A549 (cell line): Measurements from ENCODE around the gene AAGAB.

Source experiments
- CBX8 ChIP-seq: fragments of 200-600 bp; sonication (generic); IDR thresholded peaks from 2 replicates; pipeline ENCODE4 v1.6.1; 2016
- CTCF ChIP-seq: fragments of >200 bp; sonication (Bioruptor Twin); formaldehyde crosslinking; IDR thresholded peaks from 3 replicates; pipeline ENCODE4 v1.5.1; 2016
- EP300 ChIP-seq, 2 experiments: fragments of >200 bp; sonication (Bioruptor Twin); formaldehyde crosslinking; IDR thresholded peaks; 2 replicates in 1 of 2; 3 replicates in 1 of 2; pipeline ENCODE4 v1.6.1; 2016 to 2017
- HEYL ChIP-seq: fragments of 250-450 bp; sonication (Bioruptor Pico); IDR thresholded peaks from 2 replicates; pipeline ENCODE4 v1.8.0; 2021; ENCODE audit warnings: mild to moderate bottlenecking, moderate library complexity
- JUN ChIP-seq, 2 experiments: fragments of >200 bp; sonication (Bioruptor Twin); formaldehyde crosslinking; IDR thresholded peaks; 2 replicates in 1 of 2; 3 replicates in 1 of 2; pipeline ENCODE4 v1.6.1; 2016 to 2017
- MAX ChIP-seq: IDR thresholded peaks from 2 replicates; pipeline ENCODE4 v1.6.1; 2012
- NR3C1 ChIP-seq: fragments of >200 bp; sonication (Bioruptor Twin); formaldehyde crosslinking; IDR thresholded peaks from 3 replicates; pipeline ENCODE4 v1.6.1; 2017
- PBX3 ChIP-seq: IDR thresholded peaks from 2 replicates; pipeline ENCODE4 v1.6.1; 2012
- POLR2A ChIP-seq: IDR thresholded peaks from 2 replicates; pipeline ENCODE4 v1.6.1; 2012; ENCODE audit warnings: mild to moderate bottlenecking, low read length
- POLR2AphosphoS2 ChIP-seq: conservative IDR thresholded peaks from 2 replicates; pipeline ENCODE4 v1.6.1; 2012; ENCODE audit warnings: low read length, improper control_type of control experiment, inconsistent platforms
- SMC3 ChIP-seq: fragments of >200 bp; sonication (Bioruptor Twin); formaldehyde crosslinking; IDR thresholded peaks from 3 replicates; pipeline ENCODE4 v1.6.1; 2018; ENCODE audit warnings: inconsistent platforms
- SREBF2 ChIP-seq: fragments of 450-650 bp; IDR thresholded peaks from 2 replicates; pipeline ENCODE4 v1.6.1; 2014; ENCODE audit warnings: mild to moderate bottlenecking, moderate library complexity
- TF ChIP-seq, protein P1 (sequence below): fragments of 200-600 bp; sonication (generic); IDR thresholded peaks from 2 replicates; pipeline ENCODE4 v1.6.1; 2016; ENCODE audit warnings: antibody characterized with exemption, mild to moderate bottlenecking, moderate library complexity
- TF ChIP-seq, protein P2 (sequence below): fragments of 150-350 bp; IDR thresholded peaks from 2 replicates; pipeline ENCODE4 v1.6.1; 2014; ENCODE audit warnings: low read depth, mild to moderate bottlenecking, low read length

DNA sequence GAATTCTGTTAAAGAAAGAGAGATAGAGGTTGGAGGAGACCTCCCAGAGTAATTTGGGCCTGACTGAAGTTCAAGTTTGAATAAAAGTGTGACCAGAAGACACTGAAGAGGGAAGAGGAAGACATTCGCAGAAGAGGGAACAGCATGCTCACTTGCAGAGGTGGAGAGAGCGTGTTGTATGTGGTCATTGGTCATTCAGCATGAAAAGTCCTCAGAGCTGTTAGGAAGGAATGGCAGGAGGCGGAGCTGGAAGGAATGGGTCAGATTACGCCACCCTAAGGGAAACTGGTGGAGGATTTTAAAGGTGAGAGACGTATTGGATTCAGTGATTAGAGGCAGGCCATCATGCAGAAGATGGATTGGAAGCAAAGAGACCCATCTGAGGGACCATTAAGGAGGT is 41.7 kb upstream of the AAGAB start:
- TF ChIP-seq POLR2AphosphoS2 (no peak), CTCF (no peak), PBX3 (no peak), POLR2A (no peak), CBX8 (no peak), EP300 (IDR thresholded peaks at IDR 0.05) (no peak), SREBF2 (no peak), HEYL (CRISPR knock-in tag) (no peak), SMC3 (no peak), JUN (IDR thresholded peaks at IDR 0.05) (no peak), NR3C1 (no peak), MAX (no peak)
- TF ChIP-seq, protein P1, sequence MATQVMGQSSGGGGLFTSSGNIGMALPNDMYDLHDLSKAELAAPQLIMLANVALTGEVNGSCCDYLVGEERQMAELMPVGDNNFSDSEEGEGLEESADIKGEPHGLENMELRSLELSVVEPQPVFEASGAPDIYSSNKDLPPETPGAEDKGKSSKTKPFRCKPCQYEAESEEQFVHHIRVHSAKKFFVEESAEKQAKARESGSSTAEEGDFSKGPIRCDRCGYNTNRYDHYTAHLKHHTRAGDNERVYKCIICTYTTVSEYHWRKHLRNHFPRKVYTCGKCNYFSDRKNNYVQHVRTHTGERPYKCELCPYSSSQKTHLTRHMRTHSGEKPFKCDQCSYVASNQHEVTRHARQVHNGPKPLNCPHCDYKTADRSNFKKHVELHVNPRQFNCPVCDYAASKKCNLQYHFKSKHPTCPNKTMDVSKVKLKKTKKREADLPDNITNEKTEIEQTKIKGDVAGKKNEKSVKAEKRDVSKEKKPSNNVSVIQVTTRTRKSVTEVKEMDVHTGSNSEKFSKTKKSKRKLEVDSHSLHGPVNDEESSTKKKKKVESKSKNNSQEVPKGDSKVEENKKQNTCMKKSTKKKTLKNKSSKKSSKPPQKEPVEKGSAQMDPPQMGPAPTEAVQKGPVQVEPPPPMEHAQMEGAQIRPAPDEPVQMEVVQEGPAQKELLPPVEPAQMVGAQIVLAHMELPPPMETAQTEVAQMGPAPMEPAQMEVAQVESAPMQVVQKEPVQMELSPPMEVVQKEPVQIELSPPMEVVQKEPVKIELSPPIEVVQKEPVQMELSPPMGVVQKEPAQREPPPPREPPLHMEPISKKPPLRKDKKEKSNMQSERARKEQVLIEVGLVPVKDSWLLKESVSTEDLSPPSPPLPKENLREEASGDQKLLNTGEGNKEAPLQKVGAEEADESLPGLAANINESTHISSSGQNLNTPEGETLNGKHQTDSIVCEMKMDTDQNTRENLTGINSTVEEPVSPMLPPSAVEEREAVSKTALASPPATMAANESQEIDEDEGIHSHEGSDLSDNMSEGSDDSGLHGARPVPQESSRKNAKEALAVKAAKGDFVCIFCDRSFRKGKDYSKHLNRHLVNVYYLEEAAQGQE = no peak
- TF ChIP-seq, protein P2, sequence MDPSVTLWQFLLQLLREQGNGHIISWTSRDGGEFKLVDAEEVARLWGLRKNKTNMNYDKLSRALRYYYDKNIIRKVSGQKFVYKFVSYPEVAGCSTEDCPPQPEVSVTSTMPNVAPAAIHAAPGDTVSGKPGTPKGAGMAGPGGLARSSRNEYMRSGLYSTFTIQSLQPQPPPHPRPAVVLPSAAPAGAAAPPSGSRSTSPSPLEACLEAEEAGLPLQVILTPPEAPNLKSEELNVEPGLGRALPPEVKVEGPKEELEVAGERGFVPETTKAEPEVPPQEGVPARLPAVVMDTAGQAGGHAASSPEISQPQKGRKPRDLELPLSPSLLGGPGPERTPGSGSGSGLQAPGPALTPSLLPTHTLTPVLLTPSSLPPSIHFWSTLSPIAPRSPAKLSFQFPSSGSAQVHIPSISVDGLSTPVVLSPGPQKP = no peak
